CD4-positive, CD25-positive, alpha-beta regulatory T cell (primary cell): ENCODE measurements around the gene R3HDM2. TPM values are rescaled to one million over a fixed set of nuclear protein-coding genes. Genes with fewer than 3 reads are reported as not detected.

Experiments used
- ATAC-seq, 2 donors: fragments of 150-1000 bp; cut with Tn5 transposase; one replicate each; pipeline ENCODE4 v1.10.0; 2021; ENCODE audit warnings: low read depth in 2 of 2, moderate number of reproducible peaks in 2 of 2, moderate library complexity in 1 of 2
- DNase-seq, 3 donors: peaks; one replicate each; pipeline versions ENCODE4 v3.0.0 to v3.0.0-alpha.2; 2012 to 2022; ENCODE audit warnings: mixed read lengths in 1 of 3
- H3K27ac ChIP-seq: one replicate; pipeline ENCODE4 v1.7.0; 2013; ENCODE audit warnings: mild to moderate bottlenecking, low read length; ENCODE audit not compliant: insufficient read depth, poor library complexity, severe bottlenecking
- H3K27me3 ChIP-seq: one replicate; pipeline ENCODE4 v1.7.0; 2013; ENCODE audit warnings: low read length; ENCODE audit not compliant: control insufficient read depth, insufficient read depth
- H3K36me3 ChIP-seq: one replicate; pipeline ENCODE4 v1.7.0; 2013; ENCODE audit warnings: mild to moderate bottlenecking, low read length, moderate library complexity; ENCODE audit not compliant: control insufficient read depth, insufficient read depth
- H3K4me1 ChIP-seq: 2 replicates; pipeline ENCODE4 v1.7.0; 2013; ENCODE audit warnings: mild to moderate bottlenecking, low read length; ENCODE audit not compliant: insufficient read depth, control insufficient read depth, poor library complexity, severe bottlenecking
- H3K4me3 ChIP-seq: one replicate; pipeline ENCODE4 v1.7.0; 2013; ENCODE audit warnings: low read depth, mild to moderate bottlenecking, low read length, moderate library complexity
- H3K9me3 ChIP-seq, 2 experiments: 1 replicate in 1 of 2; 2 replicates in 1 of 2; pipeline ENCODE4 v1.7.0; 2013; ENCODE audit warnings: low read length in 2 of 2, mild to moderate bottlenecking in 1 of 2, moderate library complexity in 1 of 2; ENCODE audit not compliant: control insufficient read depth in 2 of 2
- H3K27ac Mint-ChIP-seq, 3 donors: one replicate each; pipeline ENCODE4 v1.8.0; 2020 to 2022; ENCODE audit warnings: mild to moderate bottlenecking in 3 of 3, mixed read lengths in 3 of 3, moderate library complexity in 2 of 3
- H3K27me3 Mint-ChIP-seq: one replicate; pipeline ENCODE4 v1.8.0; 2022; ENCODE audit warnings: mild to moderate bottlenecking, mixed read lengths
- H3K36me3 Mint-ChIP-seq: one replicate; pipeline ENCODE4 v1.8.0; 2020; ENCODE audit warnings: mixed read lengths
- H3K4me1 Mint-ChIP-seq, 4 donors: one replicate each; pipeline ENCODE4 v1.8.0; 2020 to 2022; ENCODE audit warnings: mixed read lengths in 4 of 4, mild to moderate bottlenecking in 1 of 4
- H3K4me3 Mint-ChIP-seq, 4 donors: one replicate each; pipeline ENCODE4 v1.8.0; 2020 to 2022; ENCODE audit warnings: mild to moderate bottlenecking in 4 of 4, mixed read lengths in 4 of 4, moderate library complexity in 3 of 4
- H3K9me3 Mint-ChIP-seq, 7 donors: one replicate each; pipeline ENCODE4 v1.8.0; 2020 to 2022; ENCODE audit warnings: mixed read lengths in 7 of 7, mild to moderate bottlenecking in 3 of 7, moderate library complexity in 2 of 7
- polyA plus RNA-seq, 4 donors: library from polyadenylated mRNA; unstranded; fragments of 300-500 nt; fragmentation: Illumina TruSeq; gene quantifications; one replicate each; pipeline ENCODE4 v1.2.3, GENCODE V29; 2021
- total RNA-seq: library from RNA; stranded (reverse); gene quantifications from one replicate; pipeline ENCODE4 v1.2.3, GENCODE V29; 2022

The R3HDM2 gene
- total and polyA plus RNA-seq, 5 donors from 2014 or later = 6.0 to 115 (median 8.1) TPM

DNA sequence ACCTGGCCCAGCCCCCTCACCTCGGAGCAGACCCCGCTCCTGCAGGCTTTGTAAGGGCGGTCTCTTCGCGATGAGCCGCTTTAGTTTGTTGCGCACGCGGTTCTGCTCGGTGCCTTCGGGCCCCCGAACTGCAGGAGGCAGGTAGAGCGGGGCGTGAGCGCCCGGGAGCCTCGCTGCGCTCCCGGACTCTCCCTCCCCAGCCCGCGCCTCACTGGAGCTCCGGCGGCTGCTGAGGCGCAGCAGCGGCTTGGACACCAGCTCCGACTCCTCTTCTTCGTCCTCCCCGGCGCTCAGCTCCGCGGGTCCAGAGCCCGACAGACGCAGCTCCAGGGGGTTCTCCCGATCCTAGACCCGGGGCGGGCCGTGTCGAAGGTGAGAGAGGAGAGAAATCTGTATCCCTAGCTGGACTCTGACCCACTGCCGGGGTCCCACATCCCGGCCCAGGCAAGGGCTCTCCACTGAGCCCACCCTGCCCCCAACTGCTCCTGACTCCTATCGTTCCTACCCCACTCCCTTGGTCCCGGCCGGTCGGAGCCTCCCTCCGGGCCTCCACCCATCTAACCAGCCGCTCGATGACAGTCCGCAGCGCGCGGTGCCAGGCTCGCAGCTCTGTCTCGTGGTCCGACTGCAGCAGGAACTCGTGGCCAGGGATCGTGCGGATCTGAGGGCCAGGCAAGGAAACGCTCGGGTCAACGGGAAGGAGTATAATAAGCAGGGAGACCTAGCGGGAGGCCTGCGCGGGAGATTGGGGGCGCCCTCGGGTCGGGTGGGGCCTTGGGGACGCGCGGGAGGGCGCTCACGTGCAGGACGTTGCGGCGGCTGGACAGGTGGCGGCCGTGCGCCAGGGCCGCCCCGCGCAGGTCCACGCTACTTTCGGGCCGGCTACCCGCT, 44.7 kb upstream of the R3HDM2 start:
- ATAC-seq = no peak
- Mint-ChIP-seq H3K9me3 (no peaks in the 10 kb centered on the region), H3K27me3 (no peaks in the 10 kb centered on the region), H3K4me1 (peaks cover 13 to 87% (median 64%) of the 10 kb centered on the region in 4 donors), H3K4me3 (peak overlapping the region in 3 of 4 donors; percentile 90 to 100 (median 100)), H3K36me3 (peaks cover 46% of the 10 kb centered on the region), H3K27ac (peak overlapping the region; percentile 79 to 99 (median 88))
- Histone ChIP-seq H3K4me1 (peaks cover 87% of the 10 kb centered on the region), H3K4me3 (peak overlapping the region; percentile 93), H3K36me3 (peaks cover 49% of the 10 kb centered on the region), H3K27ac (peak overlapping the region; percentile 97), H3K9me3 (no peaks in the 10 kb centered on the region), H3K27me3 (no peaks in the 10 kb centered on the region)
- no peak for DNase-seq

DNA sequence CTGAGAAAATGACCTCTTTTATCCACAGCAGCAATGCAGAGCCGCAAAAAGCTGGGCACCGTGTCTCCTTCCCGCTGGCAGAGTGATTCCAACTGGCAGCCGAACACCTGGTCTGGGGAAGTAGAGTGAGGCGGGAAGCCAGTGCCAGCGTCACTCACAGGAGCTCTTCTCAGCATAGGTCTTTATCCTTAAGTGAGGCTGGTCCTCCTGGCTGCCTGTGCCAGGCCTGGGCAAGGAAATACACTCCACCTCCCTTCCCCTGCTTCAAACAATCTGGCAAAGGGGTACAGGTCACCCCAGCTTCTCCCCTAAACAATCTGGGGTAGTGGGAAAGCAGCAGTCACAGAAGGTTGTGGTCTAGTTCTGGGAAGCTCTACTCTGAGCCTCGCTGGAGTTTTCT, 44.0 kb upstream of the R3HDM2 start:
- DNase-seq (no peak), ATAC-seq (no peak)
- Histone ChIP-seq H3K27ac (no peak overlapping the region), H3K27me3 (no peaks in the 10 kb centered on the region), H3K36me3 (peaks cover 54% of the 10 kb centered on the region), H3K4me1 (peaks cover 80% of the 10 kb centered on the region), H3K4me3 (peak overlapping the region; percentile 43), H3K9me3 (no peaks in the 10 kb centered on the region)
- peak overlapping the region; percentile 83 to 97 (median 88) for H3K27ac Mint-ChIP-seq
- peaks cover 11 to 81% (median 59%) of the 10 kb centered on the region in 4 donors for H3K4me1 Mint-ChIP-seq
- H3K4me3 Mint-ChIP-seq = peak overlapping the region; percentile 82 to 89 (median 86)
- H3K27me3 Mint-ChIP-seq = no peaks in the 10 kb centered on the region
- H3K36me3 Mint-ChIP-seq = peaks cover 46% of the 10 kb centered on the region
- no peaks in the 10 kb centered on the region for H3K9me3 Mint-ChIP-seq

DNA sequence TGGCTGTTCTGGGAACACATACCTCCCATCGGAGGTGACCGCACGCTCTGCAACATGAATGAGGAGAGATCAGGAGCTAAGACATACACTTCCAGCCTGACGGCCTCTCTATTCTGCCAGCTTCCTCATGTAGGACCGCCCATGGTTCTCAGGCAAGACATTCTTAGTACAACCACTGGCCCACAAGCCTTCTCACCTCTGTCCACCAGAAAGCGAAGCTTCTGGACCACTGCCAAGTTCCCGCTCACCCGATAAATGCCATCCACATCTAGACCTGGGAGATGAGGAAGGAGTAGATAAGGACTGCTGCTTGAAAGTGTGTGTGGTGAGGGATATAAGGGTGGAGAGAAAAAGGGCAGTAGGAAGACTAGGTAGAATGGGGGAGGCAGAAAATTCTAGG, 43.6 kb upstream of the R3HDM2 start:
- peaks cover 8 to 81% (median 54%) of the 10 kb centered on the region in 4 donors for H3K4me1 Mint-ChIP-seq
- Histone ChIP-seq H3K27ac (no peak overlapping the region), H3K27me3 (no peaks in the 10 kb centered on the region), H3K4me3 (peak overlapping the region; percentile 43), H3K9me3 (no peaks in the 10 kb centered on the region), H3K4me1 (peaks cover 76% of the 10 kb centered on the region), H3K36me3 (peaks cover 58% of the 10 kb centered on the region)
- no peak for DNase-seq
- H3K27ac Mint-ChIP-seq = peak overlapping the region; percentile 83 to 97 (median 88)
- H3K36me3 Mint-ChIP-seq = peaks cover 46% of the 10 kb centered on the region
- peak overlapping the region; percentile 82 to 89 (median 86) for H3K4me3 Mint-ChIP-seq
- no peaks in the 10 kb centered on the region for H3K9me3 Mint-ChIP-seq
- no peak for ATAC-seq
- H3K27me3 Mint-ChIP-seq = no peaks in the 10 kb centered on the region

DNA sequence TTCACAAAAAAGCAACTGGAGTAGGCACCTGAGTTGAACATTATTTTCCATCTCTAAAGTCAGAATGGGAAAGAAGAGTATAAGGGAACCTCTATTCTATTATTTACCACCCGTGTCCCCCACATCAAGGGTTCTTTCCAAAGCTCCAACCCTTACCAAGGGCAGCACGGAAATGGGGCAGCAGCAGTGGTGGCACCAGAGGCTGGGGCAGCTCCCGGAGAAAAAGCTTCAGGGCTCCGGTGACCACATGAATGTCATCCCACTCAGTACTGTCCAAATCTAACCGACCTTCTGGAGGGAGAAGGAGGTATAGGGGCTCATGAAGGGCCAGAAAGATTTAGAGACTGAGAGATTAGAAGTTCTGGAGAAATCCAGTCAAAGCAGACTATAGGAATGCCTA, 43.0 kb upstream of the R3HDM2 start:
- Mint-ChIP-seq H3K4me1 (peaks cover 8 to 75% (median 51%) of the 10 kb centered on the region in 4 donors), H3K9me3 (no peaks in the 10 kb centered on the region), H3K27me3 (no peaks in the 10 kb centered on the region), H3K27ac (peak overlapping the region; percentile 39 to 97 (median 83)), H3K36me3 (peaks cover 45% of the 10 kb centered on the region), H3K4me3 (peak overlapping the region; percentile 82 to 89 (median 86))
- ATAC-seq = no peak
- H3K27ac ChIP-seq = peak overlapping the region; percentile 14
- peaks cover 64% of the 10 kb centered on the region for H3K36me3 ChIP-seq
- DNase-seq = no peak
- no peaks in the 10 kb centered on the region for H3K27me3 ChIP-seq
- H3K9me3 ChIP-seq = no peaks in the 10 kb centered on the region
- no peak overlapping the region for H3K4me3 ChIP-seq
- peaks cover 71% of the 10 kb centered on the region for H3K4me1 ChIP-seq

DNA sequence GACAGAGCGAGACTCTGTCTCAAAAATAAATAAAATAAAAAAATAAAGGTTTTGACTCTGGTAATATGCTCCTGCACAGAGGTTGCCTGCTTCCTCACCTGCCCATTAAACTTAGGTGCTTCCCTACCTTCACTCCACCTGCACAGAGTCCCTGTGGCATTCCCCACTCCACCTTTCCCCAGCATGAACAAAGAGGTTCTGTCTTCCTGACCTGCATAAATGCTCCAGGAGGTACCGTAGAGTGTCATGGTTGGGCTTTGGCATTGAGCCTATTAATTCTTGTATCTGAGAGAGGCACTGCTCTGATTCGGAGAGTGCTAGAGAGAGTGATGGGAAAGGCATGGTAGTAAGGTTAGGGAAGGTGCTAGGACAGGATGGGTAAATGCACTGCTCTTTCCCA, 42.5 kb upstream of the R3HDM2 start:
- Histone ChIP-seq H3K9me3 (no peaks in the 10 kb centered on the region), H3K4me1 (peaks cover 66% of the 10 kb centered on the region), H3K36me3 (peaks cover 65% of the 10 kb centered on the region), H3K27me3 (no peaks in the 10 kb centered on the region), H3K4me3 (no peak overlapping the region), H3K27ac (no peak overlapping the region)
- Mint-ChIP-seq H3K27me3 (no peaks in the 10 kb centered on the region), H3K27ac (peak overlapping the region; percentile 13 to 97 (median 83)), H3K4me1 (peaks cover 3 to 71% (median 47%) of the 10 kb centered on the region in 4 donors), H3K9me3 (no peaks in the 10 kb centered on the region), H3K36me3 (peaks cover 41% of the 10 kb centered on the region), H3K4me3 (peak overlapping the region in 3 of 4 donors; percentile 82 to 89 (median 84))
- no peak for ATAC-seq
- no peak for DNase-seq

DNA sequence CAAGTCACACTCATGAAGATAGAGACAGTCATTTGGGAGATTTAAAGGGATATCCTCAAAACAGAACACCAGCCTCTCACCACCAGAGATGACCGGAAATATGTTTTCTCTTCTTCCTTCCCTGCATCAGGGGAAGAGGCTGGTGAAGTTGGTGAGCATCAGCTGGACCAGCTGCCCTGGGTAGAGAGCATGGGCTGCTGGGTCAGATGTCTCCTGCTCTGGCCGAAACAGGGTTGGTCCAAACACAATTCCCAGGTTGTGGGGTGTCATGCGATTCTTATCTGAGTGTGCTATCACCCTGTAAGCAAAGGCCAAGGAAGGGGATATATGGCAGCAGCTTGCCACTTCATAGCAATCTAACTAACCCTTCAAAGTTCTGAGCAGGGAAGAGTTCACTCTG, 41.5 kb upstream of the R3HDM2 start:
- Histone ChIP-seq H3K9me3 (no peaks in the 10 kb centered on the region), H3K27me3 (no peaks in the 10 kb centered on the region), H3K4me3 (no peak overlapping the region), H3K4me1 (peaks cover 56% of the 10 kb centered on the region), H3K36me3 (peaks cover 72% of the 10 kb centered on the region), H3K27ac (peak overlapping the region; percentile 38)
- Mint-ChIP-seq H3K9me3 (no peaks in the 10 kb centered on the region), H3K4me3 (peak overlapping the region in 3 of 4 donors; percentile 11 to 89 (median 46)), H3K27me3 (no peaks in the 10 kb centered on the region), H3K27ac (peak overlapping the region; percentile 43 to 84 (median 49)), H3K36me3 (peaks cover 47% of the 10 kb centered on the region), H3K4me1 (peaks cover 0 to 70% (median 48%) of the 10 kb centered on the region in 4 donors)
- no peak for ATAC-seq
- DNase-seq = no peak

DNA sequence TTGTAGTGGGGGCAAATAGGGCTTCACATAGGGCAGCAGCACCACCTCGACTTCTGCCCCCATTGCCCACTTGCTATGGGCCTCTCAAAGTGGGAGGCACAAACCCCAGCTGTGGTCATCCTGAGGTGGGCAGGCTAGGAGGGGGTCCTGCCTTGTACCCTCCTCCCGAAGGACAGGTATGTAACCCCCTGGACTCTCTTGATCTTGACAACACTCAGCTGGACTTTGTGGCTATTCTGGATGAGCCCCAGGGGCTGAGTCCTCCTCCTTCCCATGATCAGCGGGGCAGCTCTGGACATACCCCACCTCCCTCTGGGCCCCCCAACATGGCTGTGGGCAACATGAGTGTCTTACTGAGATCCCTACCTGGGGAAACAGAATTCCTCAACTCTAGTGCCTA, 40.8 kb upstream of the R3HDM2 start:
- peak overlapping the region in 1 of 4 donors; percentile 89 for H3K4me3 Mint-ChIP-seq
- peaks cover 0 to 63% (median 43%) of the 10 kb centered on the region in 4 donors for H3K4me1 Mint-ChIP-seq
- H3K27me3 Mint-ChIP-seq = no peaks in the 10 kb centered on the region
- peaks cover 48% of the 10 kb centered on the region for H3K36me3 Mint-ChIP-seq
- Histone ChIP-seq H3K4me3 (no peak overlapping the region), H3K36me3 (peaks cover 75% of the 10 kb centered on the region), H3K4me1 (peaks cover 48% of the 10 kb centered on the region), H3K9me3 (no peaks in the 10 kb centered on the region), H3K27me3 (no peaks in the 10 kb centered on the region), H3K27ac (peak overlapping the region; percentile 14)
- H3K27ac Mint-ChIP-seq = peak overlapping the region in 1 of 3 donors; percentile 49
- no peak for DNase-seq
- H3K9me3 Mint-ChIP-seq = no peaks in the 10 kb centered on the region
- ATAC-seq = no peak
